ENCODE measurements around the gene MRPL3.

The MRPL3 gene

DNA sequence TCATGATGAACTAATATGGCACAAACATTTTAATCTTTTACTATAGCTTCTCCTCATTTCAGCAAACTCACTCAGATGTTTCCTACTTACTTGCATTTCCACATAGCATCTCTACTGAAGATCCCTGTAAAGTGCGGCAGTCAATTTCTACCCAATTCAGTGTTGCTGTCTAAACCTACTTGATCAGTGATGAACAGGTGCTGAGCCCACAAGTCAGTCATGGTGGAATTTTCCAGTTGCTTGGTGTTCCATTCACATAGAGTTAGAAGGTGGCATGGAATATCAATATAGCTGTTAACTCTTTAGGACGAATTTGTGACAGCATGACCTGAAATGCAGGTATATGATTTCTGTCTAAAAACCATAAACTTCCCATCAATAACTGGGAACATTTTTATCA is 22.7 kb downstream of the MRPL3 start:
- Mint-ChIP-seq H3K9me3 (no peaks in the 10 kb centered on the region), H3K36me3 (peaks cover 17% of the 10 kb centered on the region), H3K27ac (no peak overlapping the region), H3K4me1 (no peaks in the 10 kb centered on the region), H3K27me3 (no peaks in the 10 kb centered on the region), H3K4me3 (no peak overlapping the region)
- CTCF ChIA-PET: interaction anchor here (1.8 kb wide), 1 partner anchor 7 kb away, joined by 4 read pairs; no protein-coding TSS in a partner anchor
- DNase-seq: no peak

DNA sequence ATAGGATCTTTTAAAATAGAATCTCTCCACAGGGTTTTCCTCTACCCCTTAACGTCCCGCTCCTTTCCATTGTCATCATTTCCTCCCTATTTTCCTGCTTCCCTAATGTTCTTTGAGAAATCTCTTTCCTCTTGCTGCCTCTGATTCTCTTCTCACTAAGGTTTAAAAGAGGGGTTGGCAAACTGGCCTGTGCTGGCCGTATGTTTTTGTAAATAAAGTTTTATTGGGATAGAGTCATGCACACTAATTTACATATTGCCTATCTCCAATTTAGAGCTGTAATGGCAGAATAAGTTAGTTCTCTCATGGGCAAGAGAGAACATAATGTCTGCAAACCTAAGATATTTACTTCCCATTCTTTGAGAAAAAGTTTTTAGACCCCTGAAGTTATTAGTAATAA is 25.0 kb downstream of the MRPL3 start:
- Mint-ChIP-seq H3K4me3 (no peak overlapping the region), H3K27ac (no peak overlapping the region), H3K9me3 (no peaks in the 10 kb centered on the region), H3K4me1 (peaks cover 5% of the 10 kb centered on the region), H3K36me3 (peaks cover 21% of the 10 kb centered on the region), H3K27me3 (no peaks in the 10 kb centered on the region)
- no peak for DNase-seq
- CTCF ChIA-PET: no interaction called here

DNA sequence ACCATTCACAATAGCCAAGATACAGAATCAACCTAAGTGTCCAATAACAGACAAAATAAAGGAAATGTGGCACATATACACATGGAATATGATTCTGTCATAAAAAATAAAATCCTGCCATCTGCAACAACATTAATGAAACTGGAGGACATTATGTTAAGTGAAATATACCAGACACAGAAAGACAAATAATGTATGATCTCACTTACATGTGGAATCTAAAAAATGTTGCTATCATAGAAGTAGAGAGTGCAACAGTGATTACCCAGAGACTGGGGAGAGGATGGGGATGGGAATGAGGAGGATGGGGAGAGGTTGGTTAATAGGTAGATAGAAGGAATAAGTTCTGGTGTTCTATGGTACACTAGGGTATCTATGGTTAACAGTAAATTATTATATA is 28.7 kb downstream of the MRPL3 start:
- no peak for DNase-seq
- H3K9me3 Mint-ChIP-seq: no peaks in the 10 kb centered on the region
- H3K27ac Mint-ChIP-seq: no peak overlapping the region
- CTCF ChIA-PET: no interaction called here
- H3K27me3 Mint-ChIP-seq: no peaks in the 10 kb centered on the region
- peaks cover 23% of the 10 kb centered on the region for H3K36me3 Mint-ChIP-seq
- peaks cover 7% of the 10 kb centered on the region for H3K4me1 Mint-ChIP-seq
- no peak overlapping the region for H3K4me3 Mint-ChIP-seq

DNA sequence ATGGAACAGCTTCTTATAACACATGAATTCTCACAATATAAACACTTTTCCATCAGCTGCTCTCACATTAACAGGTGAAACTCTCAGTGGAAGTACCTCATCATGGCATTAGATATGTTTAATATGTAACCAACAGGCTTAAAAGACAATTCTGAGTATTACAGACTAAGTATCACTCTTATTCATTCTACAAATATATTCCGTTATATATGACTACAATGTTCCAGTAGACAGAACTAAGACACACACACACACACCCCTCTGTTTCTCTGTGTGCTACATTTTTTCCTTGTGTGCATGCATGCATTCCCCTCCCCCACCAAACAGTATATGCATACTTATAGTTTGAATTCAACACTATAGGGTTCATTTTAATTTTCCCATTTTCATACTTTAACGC is 32.4 kb downstream of the MRPL3 start:
- CTCF ChIA-PET: no interaction called here
- no peaks in the 10 kb centered on the region for H3K27me3 Mint-ChIP-seq

DNA sequence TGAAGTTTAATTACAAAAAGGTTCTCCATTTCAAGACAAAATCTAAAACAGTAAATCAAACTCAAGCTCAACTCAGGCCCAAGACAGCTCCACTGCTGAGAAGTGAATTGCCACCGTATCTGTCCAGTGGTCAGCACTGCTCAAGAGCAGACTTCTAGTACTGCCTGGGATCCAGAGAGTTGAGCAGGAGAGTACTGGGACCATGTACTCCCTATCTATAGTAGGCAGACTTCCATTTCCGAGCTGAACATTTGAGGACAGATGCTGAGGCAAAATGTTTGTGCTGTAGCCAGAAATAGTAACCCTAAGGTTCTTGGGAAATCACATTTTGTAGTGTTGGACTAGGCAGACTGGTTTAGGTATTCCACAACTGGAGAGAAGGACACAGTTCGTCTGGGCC is 44.1 kb downstream of the MRPL3 start:
- H3K36me3 Mint-ChIP-seq: peaks cover 24% of the 10 kb centered on the region
- no peak overlapping the region for H3K4me3 Mint-ChIP-seq
- no peak overlapping the region for H3K27ac Mint-ChIP-seq
- no peaks in the 10 kb centered on the region for H3K9me3 Mint-ChIP-seq
- no peaks in the 10 kb centered on the region for H3K4me1 Mint-ChIP-seq
- DNase-seq: no peak
- CTCF ChIA-PET: interaction anchor here (0.6 kb wide), 1 partner anchor 88 kb away, joined by 3 read pairs; no protein-coding TSS in a partner anchor
- no peaks in the 10 kb centered on the region for H3K27me3 Mint-ChIP-seq

More for the DNA sequence above, 32.4 kb downstream of the MRPL3 start:
- no peak for DNase-seq
- Mint-ChIP-seq H3K36me3 (peaks cover 31% of the 10 kb centered on the region), H3K9me3 (no peaks in the 10 kb centered on the region), H3K27ac (no peak overlapping the region), H3K4me3 (no peak overlapping the region), H3K4me1 (peaks cover 7% of the 10 kb centered on the region)

DNA sequence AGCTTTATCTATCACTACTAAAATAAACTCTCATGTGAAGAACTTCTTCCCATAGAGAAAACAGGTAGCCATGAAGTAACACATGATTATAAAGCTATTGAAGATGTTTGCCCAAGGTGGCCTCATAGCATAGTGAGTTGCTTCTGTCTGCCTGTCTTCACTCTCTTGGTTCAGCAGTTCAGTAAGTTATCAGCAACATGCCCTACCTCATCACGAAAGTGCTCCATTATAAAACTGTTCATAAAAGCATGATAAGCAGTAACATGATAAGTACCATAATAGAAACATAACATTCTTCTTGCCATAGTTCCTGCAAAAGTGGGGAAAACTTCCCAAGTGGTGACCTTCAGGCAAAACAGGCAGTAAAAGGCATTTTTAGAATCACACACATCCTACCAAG is 45.6 kb downstream of the MRPL3 start:
- Mint-ChIP-seq H3K4me3 (no peak overlapping the region), H3K4me1 (no peaks in the 10 kb centered on the region), H3K36me3 (peaks cover 14% of the 10 kb centered on the region), H3K27ac (no peak overlapping the region), H3K9me3 (no peaks in the 10 kb centered on the region), H3K27me3 (no peaks in the 10 kb centered on the region)
- no peak for DNase-seq
- CTCF ChIA-PET: interaction anchor here (0.5 kb wide), 1 partner anchor 788 kb away, joined by 3 read pairs; no protein-coding TSS in a partner anchor

DNA sequence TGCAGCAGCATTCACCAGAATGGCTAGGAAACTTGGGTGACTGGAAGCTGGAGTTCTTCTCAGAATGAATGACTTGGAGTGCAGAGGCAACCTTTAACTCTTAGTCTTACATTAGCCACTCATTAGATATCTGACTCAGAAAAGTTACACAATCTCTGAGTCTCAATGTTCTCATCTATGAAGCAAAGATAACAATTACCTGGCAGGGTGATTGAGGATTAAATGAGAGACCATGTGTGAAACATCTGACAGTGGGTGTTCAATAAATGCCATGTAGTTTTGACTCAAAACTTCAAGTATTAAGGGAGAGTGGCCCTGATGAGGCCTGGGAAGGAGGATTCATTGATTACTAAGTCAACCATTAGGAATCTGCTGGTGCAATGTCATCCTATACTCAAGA is 48.3 kb downstream of the MRPL3 start:
- CTCF ChIA-PET: no interaction called here
- H3K9me3 Mint-ChIP-seq: no peaks in the 10 kb centered on the region
- no peaks in the 10 kb centered on the region for H3K27me3 Mint-ChIP-seq
- peaks cover 7% of the 10 kb centered on the region for H3K36me3 Mint-ChIP-seq
- H3K4me3 Mint-ChIP-seq: no peak overlapping the region
- DNase-seq: no peak
- no peaks in the 10 kb centered on the region for H3K4me1 Mint-ChIP-seq
- H3K27ac Mint-ChIP-seq: no peak overlapping the region

DNA sequence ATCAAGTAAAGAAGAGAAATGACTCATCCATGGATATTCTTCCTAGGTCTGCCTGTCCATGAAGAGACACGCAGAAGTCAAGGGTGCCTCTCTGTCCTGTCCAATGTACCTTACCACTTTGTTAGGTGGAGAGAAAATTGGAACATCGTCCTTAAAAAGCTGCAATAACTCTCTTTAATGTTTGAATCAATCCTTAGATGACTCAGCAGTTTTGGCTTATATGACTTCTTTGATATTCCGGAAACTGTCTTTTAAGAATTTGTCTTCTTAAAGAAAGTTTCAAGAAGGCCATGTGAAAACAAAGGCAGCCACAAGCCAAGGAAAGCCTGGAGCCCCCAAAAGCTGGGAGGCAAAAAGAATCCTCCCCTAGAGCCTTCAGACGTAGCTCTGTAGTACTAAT is 49.2 kb downstream of the MRPL3 start:
- DNase-seq: no peak
- Mint-ChIP-seq H3K27me3 (no peaks in the 10 kb centered on the region), H3K4me1 (no peaks in the 10 kb centered on the region), H3K27ac (no peak overlapping the region), H3K36me3 (no peaks in the 10 kb centered on the region), H3K4me3 (no peak overlapping the region), H3K9me3 (no peaks in the 10 kb centered on the region)
- CTCF ChIA-PET: no interaction called here

DNA sequence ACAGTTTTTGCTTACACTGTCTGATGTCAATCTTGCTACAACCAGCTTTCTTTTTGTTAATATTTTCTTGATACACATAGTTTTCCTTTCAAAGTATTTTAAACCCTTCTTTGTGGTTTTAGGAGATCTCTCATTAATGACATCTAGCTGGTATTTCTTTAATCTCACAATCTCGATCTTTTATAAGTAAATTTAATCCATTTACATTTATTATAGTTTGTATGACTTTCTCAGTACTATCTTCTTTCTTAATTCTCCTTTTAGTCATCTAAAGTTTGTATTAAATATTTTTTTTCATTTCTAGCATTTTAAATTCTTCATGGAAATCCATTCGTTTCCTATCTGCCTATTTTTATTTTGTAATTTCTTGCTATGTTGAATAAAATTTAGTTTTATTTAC is 55.4 kb downstream of the MRPL3 start:
- Mint-ChIP-seq H3K27ac (no peak overlapping the region), H3K4me1 (no peaks in the 10 kb centered on the region), H3K4me3 (no peak overlapping the region), H3K27me3 (no peaks in the 10 kb centered on the region), H3K36me3 (no peaks in the 10 kb centered on the region), H3K9me3 (no peaks in the 10 kb centered on the region)
- DNase-seq: no peak
- CTCF ChIA-PET: interaction anchor here (0.7 kb wide), 1 partner anchor 63 kb away, joined by 4 read pairs; no protein-coding TSS in a partner anchor

DNA sequence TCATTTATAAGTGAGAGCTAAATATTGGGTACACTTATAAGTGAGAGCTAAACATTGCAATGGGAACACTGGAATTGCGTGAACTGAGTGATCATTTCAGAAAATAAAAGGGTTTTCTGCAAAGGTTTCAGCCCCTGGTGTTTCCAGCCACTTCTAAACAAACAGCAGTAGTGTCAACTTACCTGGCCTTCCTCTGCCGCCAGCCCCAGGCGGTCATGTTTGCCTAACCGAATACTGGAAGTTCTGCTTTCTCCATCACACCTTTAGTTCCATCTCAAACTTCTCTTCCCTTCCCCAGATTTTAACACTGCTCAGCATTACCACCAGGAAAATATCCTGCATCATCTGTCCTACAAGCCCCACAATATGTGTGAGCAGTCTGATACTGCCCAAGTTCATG is 58.6 kb downstream of the MRPL3 start:
- no peaks in the 10 kb centered on the region for H3K36me3 Mint-ChIP-seq

DNA sequence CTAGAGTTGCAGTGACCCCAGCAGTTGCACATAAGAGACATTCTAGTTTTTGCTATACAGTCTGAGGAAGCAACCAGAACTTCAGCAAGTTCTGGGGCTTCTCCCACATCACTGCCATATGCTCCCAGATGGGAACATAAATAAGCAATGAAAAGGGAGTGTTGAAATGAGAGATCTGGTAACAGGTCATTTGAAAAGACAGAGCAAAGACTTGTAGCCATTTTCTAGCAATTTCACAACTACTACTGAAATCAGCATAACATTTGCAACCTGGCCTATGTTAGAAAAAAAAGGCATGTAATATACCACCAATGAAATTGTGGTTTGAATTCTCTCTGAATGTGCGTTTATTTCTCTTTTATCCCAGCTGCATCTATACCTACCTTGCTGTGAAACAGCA is 63.7 kb downstream of the MRPL3 start:
- CTCF ChIA-PET: no interaction called here
- Mint-ChIP-seq H3K4me3 (no peak overlapping the region), H3K27ac (no peak overlapping the region), H3K27me3 (peaks cover 9% of the 10 kb centered on the region), H3K36me3 (no peaks in the 10 kb centered on the region), H3K9me3 (no peaks in the 10 kb centered on the region), H3K4me1 (no peaks in the 10 kb centered on the region)
- DNase-seq: no peak

More for the DNA sequence above, 58.6 kb downstream of the MRPL3 start:
- Mint-ChIP-seq H3K4me3 (no peak overlapping the region), H3K9me3 (no peaks in the 10 kb centered on the region), H3K27me3 (no peaks in the 10 kb centered on the region), H3K27ac (no peak overlapping the region), H3K4me1 (no peaks in the 10 kb centered on the region)
- no peak for DNase-seq
- CTCF ChIA-PET: interaction anchor here (0.6 kb wide), 1 partner anchor 750 kb away, joined by 3 read pairs; no protein-coding TSS in a partner anchor

DNA sequence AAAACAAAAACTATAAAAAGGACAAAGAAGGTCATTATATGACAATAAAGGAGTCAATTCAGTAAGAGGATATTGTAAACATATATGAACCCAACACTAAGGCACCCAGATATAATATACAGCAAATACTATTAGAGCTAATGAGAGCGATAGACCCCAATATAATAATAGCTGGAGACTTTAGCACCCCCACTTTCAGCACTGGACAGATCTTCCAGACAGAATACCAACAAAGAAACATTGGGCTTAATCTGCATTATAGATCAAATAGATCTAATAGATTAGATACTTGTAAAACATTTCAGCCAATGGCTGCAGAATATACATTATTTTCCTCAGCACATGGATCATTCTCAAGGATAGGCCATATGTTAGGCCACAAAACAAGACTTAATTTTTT is 67.8 kb downstream of the MRPL3 start:
- peaks cover 9% of the 10 kb centered on the region for H3K27me3 Mint-ChIP-seq
- H3K27ac Mint-ChIP-seq: no peak overlapping the region
- DNase-seq: no peak
- H3K4me1 Mint-ChIP-seq: no peaks in the 10 kb centered on the region
- no peak overlapping the region for H3K4me3 Mint-ChIP-seq
- H3K36me3 Mint-ChIP-seq: no peaks in the 10 kb centered on the region
- H3K9me3 Mint-ChIP-seq: no peaks in the 10 kb centered on the region
- CTCF ChIA-PET: no interaction called here

DNA sequence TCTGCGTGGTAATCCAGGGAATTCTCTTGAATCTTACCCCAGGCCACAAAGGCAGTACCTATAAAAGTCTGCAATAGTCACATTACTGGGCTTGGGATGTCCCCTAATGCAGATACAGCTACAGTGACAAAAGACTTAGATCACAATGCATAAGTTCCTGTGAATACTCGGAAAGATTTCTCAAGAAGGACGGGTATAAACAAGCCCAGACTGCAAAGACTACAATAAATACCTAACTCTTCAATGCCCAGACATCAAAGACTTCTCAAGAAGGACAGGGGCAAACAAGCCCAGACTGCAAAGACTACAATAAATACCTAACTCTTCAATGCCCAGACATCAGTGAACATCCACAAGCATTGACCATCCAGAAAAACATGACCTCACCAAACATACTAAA is 70.3 kb downstream of the MRPL3 start:
- Mint-ChIP-seq H3K4me3 (no peak overlapping the region), H3K27ac (no peak overlapping the region), H3K4me1 (no peaks in the 10 kb centered on the region), H3K36me3 (no peaks in the 10 kb centered on the region), H3K9me3 (no peaks in the 10 kb centered on the region), H3K27me3 (peaks cover 5% of the 10 kb centered on the region)
- no peak for DNase-seq
- CTCF ChIA-PET: no interaction called here

DNA sequence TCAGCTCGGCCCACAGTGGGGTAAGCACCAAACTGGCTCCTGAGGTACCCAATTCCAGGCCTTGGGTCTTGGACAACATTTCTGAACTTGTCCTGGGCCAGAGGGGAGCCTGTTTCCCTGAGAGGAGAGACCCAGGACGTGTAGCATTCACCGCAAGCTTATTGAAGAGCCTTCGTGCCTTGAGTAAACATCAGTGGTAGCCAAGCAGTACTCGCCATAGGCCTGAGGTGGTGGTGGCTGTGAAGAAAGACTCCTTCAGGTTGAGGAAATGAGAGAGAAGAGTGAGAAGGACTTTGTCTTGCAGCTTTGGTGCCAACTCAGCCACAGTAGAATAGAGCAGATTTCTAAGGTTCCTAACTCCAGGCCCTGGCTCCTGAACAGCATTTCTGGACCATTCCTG is 71.0 kb downstream of the MRPL3 start:
- no peaks in the 10 kb centered on the region for H3K4me1 Mint-ChIP-seq
- H3K27ac Mint-ChIP-seq: no peak overlapping the region
- H3K27me3 Mint-ChIP-seq: peaks cover 5% of the 10 kb centered on the region
- DNase-seq: no peak
- H3K36me3 Mint-ChIP-seq: no peaks in the 10 kb centered on the region
- H3K4me3 Mint-ChIP-seq: no peak overlapping the region
- CTCF ChIA-PET: no interaction called here
- no peaks in the 10 kb centered on the region for H3K9me3 Mint-ChIP-seq

DNA sequence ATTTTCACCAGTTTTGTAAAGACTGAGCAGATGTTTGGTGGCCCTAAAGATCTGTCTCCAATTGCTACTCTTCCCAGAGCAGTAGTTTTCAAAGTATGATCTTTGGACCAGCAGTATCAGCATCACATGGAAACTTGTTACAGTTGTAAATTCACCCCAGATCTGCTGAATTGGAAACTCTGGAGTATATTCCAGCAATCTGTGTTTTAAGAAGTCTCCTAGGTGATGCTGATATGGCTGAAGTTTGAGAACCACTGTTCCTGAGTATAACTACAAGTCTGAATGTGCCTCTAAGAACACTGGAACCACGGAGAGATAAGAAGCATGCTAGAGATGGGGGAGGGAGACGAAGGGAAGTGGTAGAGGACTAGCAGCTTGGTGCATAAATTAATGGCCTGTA is 75.5 kb downstream of the MRPL3 start:
- no peak for DNase-seq
- no peaks in the 10 kb centered on the region for H3K4me1 Mint-ChIP-seq
- H3K36me3 Mint-ChIP-seq: no peaks in the 10 kb centered on the region

DNA sequence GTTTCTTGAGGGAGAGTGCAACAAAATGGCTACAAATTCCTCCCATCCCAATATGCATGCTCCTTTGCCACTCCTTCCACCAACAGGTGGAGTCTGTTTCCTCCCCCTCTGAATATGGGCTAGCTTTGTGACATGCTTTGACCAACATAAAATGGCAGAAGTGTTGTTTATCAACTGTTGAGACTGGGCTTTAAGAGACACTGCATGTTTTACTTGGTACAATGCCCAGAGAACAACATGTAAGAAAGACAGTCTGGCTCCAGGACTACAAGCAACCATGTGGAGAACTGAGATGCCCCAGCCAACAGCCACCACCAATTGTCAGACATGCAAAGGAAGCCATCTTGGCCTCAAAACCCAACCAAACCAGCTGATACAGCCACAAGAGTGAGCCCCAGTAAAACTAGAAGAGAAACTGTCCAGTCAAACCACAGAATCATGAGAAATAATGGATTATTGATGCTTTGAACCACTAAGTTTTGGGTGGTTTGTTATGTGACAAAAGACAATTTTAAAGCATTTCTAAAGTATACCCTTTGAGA is 80.7 kb downstream of the MRPL3 start:
- Mint-ChIP-seq H3K9me3 (no peaks in the 10 kb centered on the region), H3K27me3 (peaks cover 12% of the 10 kb centered on the region), H3K4me3 (no peak overlapping the region), H3K4me1 (no peaks in the 10 kb centered on the region), H3K27ac (no peak overlapping the region), H3K36me3 (no peaks in the 10 kb centered on the region)
- DNase-seq: no peak
- CTCF ChIA-PET: no interaction called here

More for the DNA sequence above, 75.5 kb downstream of the MRPL3 start:
- no peak overlapping the region for H3K27ac Mint-ChIP-seq
- no peak overlapping the region for H3K4me3 Mint-ChIP-seq
- peaks cover 8% of the 10 kb centered on the region for H3K27me3 Mint-ChIP-seq
- CTCF ChIA-PET: no interaction called here
- no peaks in the 10 kb centered on the region for H3K9me3 Mint-ChIP-seq

Data from activated naive CD4-positive, alpha-beta T cell treated with anti-CD3 and anti-CD28 coated beads, Interleukin-2, amount 10 ng/mL, durations not matched to agents 7 days and 5 days (primary cell).